ENCODE results near the gene DCXR.

Gene DCXR

DNA sequence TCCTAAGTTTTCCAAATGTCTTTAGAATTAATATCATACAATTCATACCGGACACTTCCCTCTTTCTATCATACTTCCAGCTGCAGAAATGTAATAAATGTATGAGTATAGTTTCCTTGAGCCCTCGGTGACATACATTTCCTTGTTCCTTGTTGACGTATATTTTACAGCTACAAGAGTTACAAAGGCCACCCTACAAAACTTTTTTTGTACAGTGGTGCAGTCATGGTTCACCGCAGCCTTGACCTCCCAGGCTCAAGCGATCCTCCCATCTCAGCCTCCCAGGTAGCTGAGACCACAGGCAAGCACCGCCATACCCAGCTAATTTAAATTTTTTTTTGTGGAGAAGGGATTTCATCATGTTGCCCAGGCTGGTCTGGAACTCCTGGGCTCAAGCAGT lies 35.3 kb upstream of the DCXR start:
- no peak for DNase-seq

DNA sequence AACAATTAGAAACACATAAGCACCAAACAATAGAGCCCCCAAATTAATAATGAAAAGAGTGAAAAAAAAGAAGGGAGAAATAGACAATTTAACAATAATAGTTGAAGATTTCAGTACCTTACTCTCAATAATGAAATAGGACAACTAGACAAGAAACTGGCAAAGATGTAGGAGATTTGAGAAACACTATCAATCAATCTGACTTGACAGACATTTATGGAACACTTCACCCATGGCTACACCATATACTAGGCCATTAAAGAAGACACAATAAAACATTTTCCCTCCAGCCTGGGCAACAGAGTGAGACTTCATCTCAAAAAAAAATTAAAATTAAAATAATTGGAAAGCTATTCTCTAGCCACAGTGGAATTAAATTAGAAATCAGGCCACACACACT lies 33.1 kb upstream of the DCXR start:
- no peak for DNase-seq

DNA sequence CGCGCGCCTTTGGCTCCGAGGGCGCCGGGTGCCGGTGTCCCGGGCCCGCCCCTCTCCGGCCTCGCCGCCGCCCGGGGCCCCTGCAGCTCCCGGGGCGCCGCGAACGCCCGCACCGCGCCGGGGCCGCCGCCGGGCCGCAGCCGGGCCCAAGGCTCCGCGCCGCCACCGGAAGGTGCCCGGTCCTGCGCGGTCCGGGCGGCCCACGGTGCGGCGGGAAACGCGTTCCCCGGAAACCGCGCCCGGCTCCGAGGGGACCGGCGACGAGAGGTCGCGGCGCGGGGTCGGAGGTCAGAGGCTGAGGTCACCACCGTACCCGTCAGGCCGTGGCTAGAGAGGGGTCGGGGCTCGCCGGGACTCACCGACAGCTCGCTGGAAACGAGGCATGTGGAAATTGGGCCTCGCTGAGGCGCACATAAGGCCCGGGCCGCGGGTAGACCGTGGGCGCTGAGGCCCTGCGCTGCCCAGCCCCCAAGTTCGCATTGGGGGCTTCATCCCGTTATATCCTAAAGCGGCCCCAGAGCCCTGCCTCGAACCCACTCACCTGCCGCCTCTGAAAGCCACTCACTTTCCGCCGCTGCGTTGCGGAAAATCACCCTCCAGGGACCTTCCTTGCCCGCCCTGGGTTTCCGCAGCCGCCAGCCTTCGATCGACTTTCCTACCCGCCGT lies 28.3 kb upstream of the DCXR start, which contains the start of gene DUS1L:
TSS of gene DUS1L (minus strand) at position 167 of the 666 bp plus-strand sequence. CDS start 745 bp downstream, outside the sequence.
- peak; percentile 80 for DNase-seq

DNA sequence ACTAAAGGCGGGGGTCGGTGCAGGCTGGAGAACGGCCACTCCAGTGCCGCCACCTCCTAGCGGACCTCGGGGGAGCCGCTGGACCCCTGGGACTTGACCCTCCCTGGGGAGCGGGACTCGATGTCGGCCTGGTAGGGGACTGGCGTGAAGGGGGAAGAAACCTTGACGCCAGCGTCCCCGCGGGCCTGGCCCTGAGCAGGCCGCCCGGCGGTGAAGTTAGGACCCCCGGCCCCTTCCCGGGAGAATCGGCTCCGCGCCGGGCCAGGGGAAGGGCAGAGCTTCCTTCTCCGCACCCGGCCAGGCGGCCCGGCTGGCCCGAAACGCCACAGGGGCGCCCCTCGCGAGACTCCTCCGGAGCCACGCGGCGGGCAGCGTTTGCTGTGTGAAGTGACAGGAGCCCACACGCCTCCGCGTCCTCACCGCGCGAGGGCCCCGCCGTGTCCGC lies 27.7 kb upstream of the DCXR start:
- peak; percentile 49 for DNase-seq

DNA sequence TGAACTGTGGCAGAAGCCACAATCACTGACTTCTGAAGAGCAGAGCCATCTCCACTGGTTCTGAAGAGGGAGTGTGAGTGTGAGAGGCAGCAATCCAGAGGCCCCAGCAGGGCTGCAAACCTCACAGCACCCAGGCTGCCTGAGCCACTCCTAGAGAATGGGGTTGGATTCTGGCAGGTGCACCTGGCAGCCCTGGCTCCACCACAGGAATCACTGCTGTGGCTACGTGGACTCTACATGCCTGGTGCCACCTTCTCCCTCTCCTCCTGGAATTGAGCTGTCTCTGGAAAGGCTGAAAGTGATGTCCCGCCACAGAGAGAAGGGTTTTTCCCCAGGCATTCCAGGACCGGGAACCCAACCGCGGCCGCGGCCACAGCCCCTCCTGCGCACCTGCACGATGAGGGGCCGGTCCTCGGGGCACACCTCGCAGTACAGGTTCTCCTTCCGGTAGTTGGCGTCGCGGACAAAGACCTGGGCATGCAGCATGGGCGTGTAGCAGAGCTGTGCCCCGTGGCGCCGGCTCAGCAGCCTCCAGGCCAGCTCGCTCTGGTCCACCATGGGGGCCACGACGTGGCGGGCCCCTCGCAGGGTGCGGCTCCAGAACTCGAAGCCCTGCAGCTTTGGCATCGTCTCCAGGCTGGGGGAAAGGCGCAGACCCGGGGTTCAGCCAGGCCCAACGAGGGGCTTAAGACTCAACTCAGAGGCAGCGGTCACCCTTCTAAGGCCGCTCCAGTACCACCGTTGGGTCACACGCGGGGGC lies 27.1 kb upstream of the DCXR start:
- DNase-seq: no peak

DNA sequence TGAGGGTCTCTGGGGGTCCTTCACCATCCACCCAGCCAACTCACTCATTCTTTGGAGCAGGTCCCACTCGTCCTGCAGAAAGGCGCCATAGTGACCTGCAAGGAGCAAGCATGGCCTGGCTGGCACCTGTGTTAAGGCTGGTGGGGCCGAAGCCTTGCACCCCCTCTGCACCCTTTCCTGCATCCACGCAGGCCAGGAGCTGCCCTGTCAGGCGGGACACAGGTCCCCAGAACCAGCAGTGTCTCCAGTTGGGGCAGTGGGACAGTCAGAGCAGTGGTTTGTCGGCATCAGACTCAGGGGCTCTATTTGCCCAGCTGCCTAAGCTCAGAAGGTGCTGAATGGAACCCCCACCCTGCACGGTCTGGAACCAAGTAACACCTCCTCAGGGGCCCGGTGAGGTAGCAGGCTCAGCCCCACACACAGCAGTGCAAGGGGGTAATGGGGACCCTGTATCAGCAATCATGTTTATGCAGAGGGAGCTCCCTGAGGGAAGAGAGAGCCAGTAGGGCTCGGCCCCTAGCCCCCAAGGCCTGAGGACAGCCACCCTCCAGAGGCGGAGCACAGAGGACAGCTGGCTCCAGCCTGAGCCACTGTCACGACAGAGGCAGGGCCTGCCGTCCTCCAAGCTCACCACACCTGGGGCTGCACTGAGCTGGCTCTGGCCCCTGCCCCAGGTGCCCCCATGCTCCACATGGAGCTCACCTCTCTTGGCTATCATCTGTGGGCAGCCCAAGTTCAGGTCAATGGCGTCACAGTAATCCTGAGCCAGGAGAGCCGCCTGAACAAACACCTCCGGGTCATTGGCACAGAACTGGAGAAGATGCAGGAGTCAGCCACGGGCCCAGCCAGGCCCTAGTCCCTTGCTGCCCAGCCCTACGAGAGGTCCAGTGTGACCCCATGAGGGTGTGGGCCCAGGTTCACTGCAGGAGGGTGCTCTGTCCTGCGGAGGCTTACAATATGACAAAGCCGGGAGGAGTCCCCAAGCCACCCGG lies 26.2 kb upstream of the DCXR start:
- DNase-seq: no peak

DNA sequence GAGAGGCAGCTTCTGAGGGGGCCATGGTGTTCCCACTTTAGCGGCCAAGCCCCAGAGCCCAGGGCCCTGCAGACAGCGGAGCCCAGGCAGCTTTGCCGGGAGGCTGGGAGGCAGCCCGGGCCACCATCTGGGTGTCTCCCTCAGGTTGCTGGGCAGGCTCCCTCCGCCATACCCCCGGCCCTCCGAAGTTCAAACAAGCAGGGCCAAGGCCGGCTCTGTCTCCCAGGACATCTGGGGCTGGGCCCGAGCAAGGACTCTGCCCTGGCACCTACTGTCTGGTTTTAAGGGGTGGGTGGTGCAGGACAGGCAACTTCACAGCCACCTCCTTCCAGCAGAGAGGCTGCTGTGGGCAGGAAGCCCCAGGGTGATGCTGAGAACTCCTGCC lies 25.5 kb upstream of the DCXR start:
- no peak for DNase-seq

DNA sequence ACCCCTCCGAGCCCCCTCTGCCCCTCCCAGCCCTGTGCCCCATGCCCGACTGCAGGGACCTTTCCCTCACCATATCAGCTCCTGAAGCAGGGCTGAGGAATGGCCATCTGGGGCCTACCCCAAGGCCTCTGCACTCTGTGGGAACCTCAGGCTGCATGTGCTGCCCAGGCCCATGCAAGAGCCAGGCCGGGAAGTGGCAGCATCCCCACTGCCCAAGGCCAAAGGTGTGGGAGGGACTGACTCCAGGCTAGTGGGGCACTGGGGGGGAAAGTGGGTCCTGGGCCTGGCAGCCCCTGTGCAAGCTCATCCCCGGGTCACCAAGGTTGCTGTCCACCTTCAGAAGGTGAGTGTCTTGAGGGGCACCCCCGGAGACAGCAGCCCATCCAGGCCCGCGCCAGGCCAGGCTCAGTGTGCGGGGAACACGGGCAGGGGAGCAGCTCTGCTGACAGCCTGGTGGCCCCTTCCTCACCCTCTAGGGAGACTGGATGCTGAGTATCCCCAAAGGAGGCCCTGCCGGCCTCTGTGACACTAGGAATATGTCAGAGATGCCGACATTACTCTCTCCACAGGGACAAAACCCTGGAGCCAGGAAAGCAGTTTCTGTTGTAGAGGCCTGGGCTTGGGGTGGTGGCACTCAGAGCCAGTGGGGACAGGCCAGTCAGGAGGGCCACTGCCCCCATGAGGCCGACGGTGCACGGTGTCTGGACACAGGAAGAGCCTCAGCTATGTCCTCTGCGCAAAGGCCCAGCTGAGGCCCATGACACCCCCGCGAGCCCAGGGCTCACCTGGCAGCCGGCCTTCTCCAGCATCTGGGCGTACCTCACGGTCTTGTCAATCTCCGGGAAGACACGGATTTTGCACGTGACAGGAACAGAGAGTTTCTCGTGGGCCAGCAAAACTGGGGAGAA lies 24.8 kb upstream of the DCXR start:
- DNase-seq: no peak

DNA sequence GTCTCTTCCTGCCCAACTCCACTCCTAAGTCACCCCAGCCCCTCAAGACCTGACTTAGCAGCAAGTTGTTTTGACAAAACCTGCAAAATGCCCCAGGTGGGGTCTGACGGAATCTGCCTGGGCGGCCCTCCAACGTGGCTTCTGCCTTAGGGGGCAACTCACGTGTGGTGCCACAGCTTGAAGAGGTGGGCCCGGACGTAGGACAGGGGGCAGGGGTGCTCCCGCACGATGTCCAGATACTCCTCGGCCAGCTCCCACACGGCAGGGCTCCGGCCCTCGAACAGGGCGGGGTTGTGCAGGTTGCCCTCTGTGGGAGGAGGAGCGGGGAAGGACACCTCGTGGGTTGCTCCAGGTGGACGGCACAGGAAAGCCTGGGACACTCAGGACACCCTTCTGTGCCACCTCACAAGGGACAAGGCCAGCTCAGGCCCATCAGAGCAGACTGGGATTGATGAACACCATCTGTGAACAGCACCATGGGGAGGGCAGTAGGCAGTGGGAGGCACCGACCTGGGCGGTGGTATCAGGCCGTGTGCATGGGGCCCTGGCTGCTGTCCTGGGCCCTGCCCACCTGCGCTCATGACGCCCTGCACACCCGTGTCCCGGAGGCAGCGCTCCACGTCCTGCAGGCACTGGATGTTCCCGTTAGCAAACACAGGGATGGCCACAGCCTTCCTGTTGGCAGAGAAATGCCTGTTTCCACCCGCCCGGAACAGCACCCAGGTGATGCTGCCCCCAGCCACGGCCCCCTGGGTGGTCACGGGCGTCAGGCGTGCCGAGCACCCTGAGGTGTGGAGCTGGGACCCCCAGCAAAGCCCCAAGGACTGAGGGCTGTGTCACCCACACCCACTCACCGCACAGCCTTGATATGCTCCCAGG lies 23.8 kb upstream of the DCXR start:
- no peak for DNase-seq

DNA sequence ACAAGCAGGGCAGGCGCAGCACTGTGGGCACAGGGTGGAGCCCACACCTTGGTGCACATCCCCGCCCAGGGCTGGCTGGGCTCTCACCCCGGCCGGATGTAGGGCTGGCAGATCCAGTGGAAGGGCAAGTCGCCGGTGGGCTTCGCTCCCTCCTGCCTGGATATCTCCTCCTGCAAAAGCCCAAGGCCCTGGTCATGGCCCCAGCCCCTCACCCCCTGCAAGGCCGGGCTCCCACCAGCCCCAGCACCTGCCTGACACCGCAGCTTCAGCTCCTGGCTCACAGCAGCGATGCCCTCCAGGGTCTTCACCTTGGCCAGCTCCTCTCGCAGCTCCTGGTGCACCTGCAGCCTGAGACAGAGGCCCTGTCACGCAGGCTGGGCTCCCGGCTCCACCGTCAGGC lies 23.1 kb upstream of the DCXR start:
- no peak for DNase-seq

DNA sequence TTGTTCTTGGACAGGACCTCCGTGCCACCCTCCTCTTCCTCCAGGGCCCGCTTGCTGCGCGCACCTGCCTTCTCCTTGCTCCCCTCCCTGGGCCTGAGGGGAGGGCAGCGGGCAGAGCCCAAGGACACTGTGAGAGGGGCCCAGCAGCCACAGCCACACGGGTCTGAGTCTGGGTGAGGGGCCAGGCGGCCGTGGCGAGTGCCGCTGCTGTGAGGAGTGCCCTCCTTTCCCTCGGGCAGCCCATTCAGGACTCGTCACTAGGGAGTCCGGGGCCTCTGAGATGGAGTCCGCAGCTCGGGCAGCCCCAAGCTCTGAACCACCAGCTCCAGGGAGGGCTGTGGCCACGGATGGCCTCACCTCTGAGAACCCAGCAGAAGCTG lies 22.5 kb upstream of the DCXR start:
- DNase-seq: no peak

DNA sequence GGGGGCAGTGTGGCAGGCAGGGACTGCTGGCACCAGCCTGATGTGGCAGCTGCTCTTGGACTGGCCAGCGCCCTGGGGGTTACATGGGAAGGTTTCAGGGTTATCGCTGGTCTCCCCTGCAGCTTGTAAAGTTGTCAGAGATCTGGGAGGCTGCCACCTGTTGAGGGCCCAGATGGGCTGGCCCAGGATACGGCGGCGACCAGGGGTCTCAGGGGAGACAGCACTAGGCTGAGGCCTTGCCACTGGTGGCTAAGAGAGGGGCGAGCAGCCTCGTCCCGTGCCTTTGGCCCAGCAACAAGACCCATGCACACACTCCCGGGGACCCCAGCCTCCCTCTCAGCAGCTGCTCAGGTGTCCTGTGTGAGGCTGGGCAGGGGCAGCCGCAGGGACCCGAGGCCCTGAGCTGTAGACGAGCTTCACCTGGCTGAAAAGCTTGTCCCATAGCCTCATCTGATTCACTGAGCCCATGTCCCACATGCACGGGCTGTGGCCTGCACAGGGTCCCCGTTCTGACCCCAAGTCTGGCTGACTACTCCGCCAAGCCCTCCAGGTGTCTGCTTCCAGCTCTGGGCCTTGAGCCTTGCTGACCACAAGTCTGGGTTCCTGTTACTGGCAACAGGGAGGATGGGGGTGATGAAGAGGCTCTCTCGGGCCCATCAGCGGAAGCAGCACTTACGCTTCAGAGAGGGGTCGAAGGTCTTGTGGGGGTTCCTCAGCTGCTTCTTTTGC lies 21.9 kb upstream of the DCXR start:
- no peak for DNase-seq

DNA sequence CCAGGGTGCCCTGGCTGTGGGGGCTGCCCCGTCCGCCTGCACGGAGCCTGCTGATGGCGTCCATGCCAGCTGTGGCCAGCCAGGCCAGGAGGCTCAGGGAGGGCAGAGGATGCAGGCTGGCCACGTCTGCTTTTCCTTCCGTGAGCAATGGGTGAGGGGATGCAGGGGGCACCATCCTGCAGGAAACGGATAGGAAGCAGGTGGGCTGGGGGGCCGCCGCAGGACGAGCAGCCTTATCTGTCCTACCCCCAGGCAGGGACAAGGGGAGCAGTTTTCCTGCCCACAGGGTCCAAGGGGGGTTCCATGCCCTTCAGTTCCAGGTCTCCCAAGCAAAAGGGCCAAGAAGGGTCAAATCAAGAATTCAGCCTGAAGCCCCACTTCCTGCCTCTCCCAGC lies 21.4 kb upstream of the DCXR start:
- DNase-seq: no peak

DNA sequence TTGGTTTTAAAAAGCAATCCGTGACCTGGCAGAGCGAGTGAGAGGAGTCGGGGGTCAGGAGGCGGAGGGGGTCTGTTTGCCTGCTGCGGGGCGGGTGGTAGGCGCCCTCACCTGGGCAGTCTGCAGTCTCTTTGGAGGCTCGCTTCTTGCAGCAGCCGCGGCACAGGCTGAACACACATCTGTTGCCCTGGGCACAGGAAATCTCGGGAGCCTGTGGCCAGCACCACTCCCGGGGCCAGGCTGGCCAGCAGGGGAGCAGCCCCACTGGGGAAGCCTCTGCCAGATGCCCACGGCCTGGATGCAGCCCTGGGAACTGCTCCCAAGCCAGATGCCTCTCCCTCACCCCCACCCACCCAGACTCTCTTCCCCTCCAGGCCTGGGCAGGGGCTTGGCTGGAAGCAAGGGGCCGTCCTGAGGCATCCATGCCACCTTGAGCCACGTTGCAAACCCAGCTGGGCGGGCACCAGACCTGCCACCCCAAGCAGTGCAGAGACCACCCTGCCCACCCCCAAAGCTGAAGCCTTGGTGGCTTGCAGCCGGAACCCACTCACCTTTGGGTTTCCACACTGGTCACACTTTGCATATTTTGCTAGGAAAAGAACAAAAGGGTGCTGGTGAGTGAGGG lies 20.8 kb upstream of the DCXR start:
- DNase-seq: no peak

DNA sequence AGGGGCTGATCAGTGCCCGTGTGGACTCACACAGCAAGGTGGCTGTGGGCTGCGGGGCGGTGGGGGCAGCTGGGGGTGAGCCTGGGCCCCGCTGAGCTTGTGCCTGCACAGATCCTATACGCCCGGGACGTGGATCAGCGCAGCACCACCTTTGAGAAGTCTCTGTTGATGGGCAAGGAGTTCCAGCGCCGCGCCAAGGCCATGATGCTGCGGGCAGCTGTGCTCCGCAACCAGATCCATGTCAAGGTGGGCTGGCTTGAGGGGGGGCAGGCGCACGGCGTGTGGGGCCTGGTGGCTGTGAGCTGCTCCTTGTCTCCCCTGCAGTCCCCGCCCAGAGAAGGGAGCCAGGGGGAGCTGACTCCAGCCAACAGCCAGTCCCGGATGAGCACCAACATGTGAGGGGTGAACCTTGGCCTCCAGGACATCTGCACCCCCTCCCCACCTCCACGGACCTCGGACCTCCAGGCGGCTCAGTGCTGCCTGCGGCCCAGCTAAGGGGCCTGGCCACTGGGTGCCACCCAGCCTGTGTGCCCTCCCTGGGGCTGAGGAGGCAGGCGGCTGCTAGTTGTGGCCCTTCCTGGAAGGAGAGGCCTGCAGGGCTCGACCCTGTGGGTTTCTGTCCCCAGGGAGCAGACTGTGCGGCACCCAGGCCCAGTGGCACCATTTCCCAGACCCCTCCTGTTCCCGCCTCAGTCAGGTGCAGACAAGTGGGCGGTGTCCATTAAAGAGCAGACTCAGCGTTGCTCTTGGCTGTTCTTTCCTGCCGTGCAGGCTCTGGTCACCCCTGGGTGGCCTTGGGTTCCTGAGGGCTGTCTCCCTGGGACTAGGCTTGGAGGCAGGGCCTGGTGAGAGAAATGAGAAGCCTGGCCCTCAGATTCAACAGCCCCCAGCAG lies 19.5 kb upstream of the DCXR start:
- DNase-seq: no peak

DNA sequence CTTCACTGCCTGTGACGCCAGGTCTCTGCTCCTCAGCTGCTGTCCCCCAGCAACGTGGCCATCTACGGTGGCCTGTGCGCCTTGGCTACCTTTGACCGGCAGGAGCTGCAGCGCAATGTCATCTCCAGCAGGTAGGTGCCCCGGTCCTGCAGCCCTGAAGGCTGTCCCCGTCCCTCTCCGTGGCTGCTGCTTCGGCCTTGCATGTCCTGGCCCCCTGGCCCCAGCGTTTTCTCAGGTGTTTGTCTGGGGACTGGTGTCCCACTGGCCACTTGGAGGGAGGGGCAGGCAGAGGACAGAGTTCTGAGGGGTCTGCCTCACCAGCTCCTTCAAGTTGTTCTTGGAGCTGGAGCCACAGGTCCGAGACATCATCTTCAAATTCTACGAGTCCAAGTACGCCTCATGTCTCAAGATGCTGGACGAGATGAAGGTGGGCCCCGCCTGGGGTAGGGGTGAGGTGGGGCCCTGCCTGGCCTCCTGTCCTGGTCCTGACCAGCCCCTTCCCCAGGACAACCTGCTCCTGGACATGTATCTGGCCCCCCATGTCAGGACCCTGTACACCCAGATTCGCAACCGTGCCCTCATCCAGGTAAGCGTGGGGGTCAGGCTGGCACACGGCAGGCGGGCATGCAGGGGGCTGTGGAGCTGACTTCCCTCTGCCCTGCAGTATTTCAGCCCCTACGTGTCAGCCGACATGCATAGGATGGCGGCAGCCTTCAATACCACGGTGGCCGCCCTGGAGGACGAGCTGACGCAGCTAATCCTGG lies 18.6 kb upstream of the DCXR start:
- DNase-seq: no peak

DNA sequence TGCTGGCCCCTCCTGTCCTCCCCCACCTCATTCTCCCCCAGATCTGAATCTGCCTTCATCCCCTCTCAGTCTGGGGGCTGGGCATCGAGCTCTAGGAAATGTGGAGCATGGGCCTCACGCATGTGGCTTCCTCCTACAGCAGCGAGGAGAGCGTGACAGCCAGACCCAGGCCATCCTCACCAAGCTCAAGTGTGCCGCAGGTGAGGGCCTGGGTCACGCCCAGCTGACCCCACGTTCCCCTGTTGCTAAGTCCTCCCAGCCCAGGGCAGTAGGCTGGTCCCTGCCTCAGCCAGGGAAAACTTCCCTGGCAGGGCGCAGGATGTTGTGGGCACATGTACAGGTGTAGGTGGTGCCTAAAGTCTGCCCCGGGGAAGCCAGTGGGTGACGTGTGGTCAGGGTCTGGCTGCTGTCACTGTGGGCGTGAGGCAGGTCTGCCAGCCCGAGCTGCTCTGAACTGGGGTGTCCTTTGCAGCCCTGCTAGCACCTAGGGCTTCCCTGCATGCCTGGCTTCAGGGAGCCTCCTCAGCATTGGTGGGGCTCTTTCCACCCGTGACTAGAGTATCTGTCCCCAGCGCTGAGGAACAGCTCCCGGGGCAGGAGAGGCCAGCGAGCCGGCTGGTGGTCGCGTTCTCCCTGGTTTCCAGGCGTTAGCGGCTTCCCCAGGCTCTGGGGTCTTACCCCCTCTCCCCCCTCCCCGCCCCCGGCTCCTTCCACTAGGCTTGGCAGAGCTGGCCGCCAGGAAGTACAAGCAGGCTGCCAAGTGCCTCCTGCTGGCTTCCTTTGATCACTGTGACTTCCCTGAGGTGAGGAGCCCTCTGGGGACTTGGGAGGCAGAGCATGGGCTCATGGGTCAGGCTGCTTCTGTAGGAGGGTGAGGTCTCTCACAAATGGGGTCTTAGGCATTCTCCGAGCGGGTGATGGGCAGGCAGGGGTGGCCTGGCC lies 17.8 kb upstream of the DCXR start:
- no peak for DNase-seq

Measured in activated CD4-positive, alpha-beta T cell treated with anti-CD3 and anti-CD28 coated beads for 48 hours (primary cell).